ENCODE measurements around the gene SLC30A7.

DNA sequence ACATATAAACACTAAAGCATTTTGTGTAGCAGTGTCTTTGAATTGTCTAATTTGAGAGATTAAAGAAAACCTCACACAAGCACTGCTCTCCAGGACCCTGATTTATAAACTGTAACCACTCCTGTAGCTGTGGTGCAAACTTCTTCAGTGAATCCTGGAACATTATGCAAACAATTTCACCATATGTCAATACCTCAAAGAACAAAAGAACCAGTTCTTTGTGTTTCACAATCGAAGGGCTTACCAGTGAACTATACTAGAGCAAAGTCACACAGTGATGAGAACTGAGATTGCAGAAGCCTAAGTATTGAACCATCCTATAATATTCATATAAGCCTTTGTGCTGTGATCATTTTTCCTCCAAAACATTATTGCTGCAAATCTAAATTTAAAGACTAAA is 108.2 kb downstream of the SLC30A7 start:
- TF ChIP-seq, protein P1, sequence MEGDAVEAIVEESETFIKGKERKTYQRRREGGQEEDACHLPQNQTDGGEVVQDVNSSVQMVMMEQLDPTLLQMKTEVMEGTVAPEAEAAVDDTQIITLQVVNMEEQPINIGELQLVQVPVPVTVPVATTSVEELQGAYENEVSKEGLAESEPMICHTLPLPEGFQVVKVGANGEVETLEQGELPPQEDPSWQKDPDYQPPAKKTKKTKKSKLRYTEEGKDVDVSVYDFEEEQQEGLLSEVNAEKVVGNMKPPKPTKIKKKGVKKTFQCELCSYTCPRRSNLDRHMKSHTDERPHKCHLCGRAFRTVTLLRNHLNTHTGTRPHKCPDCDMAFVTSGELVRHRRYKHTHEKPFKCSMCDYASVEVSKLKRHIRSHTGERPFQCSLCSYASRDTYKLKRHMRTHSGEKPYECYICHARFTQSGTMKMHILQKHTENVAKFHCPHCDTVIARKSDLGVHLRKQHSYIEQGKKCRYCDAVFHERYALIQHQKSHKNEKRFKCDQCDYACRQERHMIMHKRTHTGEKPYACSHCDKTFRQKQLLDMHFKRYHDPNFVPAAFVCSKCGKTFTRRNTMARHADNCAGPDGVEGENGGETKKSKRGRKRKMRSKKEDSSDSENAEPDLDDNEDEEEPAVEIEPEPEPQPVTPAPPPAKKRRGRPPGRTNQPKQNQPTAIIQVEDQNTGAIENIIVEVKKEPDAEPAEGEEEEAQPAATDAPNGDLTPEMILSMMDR (IDR thresholded peaks at IDR 0.05; ENCODE audit: insufficient read depth, low read depth, low read length) = no peak
- no peak for TF ChIP-seq EZH2 (IDR thresholded peaks at IDR 0.05; ENCODE audit: insufficient read depth, low read length)
